Lung (tissue), 12 donors: ENCODE data around the gene RGS3. TPM values are rescaled to one million over a fixed set of nuclear protein-coding genes. Genes with fewer than 3 reads are reported as not detected.

Experiments
- ATAC-seq: fragments of 200-7000 bp; cut with Tn5 transposase; one replicate; pipeline ENCODE4 v1.9.1; 2020; ENCODE audit warnings: moderate number of reproducible peaks; ENCODE audit not compliant: insufficient read depth, low FRiP score
- DNase-seq, 3 donors: peaks; one replicate each; pipeline ENCODE4 v3.0.0-alpha.2; 2013 to 2017
- H3K27ac ChIP-seq, 2 donors: one replicate each; pipeline ENCODE4 v1.5.1; 2013; ENCODE audit warnings: mild to moderate bottlenecking in 2 of 2, moderate library complexity in 2 of 2, control low read depth in 1 of 2, inconsistent platforms in 1 of 2, low read depth in 1 of 2, low read length in 1 of 2
- H3K27me3 ChIP-seq, 3 donors: one replicate each; pipeline ENCODE4 v1.5.1; 2013; ENCODE audit warnings: low read length in 2 of 3; ENCODE audit not compliant: control insufficient read depth in 3 of 3, insufficient read depth in 3 of 3
- H3K36me3 ChIP-seq, 4 donors: one replicate each; pipeline ENCODE4 v1.5.1; 2013; ENCODE audit warnings: low read length in 4 of 4, mild to moderate bottlenecking in 1 of 4, moderate library complexity in 1 of 4; ENCODE audit not compliant: control insufficient read depth in 4 of 4, insufficient read depth in 4 of 4
- H3K4me1 ChIP-seq, 5 donors: one replicate each; pipeline ENCODE4 v1.5.1; 2013; ENCODE audit warnings: low read length in 5 of 5, mild to moderate bottlenecking in 2 of 5, moderate library complexity in 1 of 5; ENCODE audit not compliant: control insufficient read depth in 5 of 5, insufficient read depth in 5 of 5
- H3K4me3 ChIP-seq: one replicate; pipeline ENCODE4 v1.5.1; 2013; ENCODE audit warnings: mild to moderate bottlenecking, control low read depth, moderate library complexity
- H3K9ac ChIP-seq, 2 donors: one replicate each; pipeline ENCODE4 v1.5.1; 2013; ENCODE audit warnings: low read length in 2 of 2, control low read depth in 1 of 2; ENCODE audit not compliant: insufficient read depth in 1 of 2
- H3K9me3 ChIP-seq, 4 donors: one replicate each; pipeline ENCODE4 v1.5.1; 2013; ENCODE audit warnings: low read length in 3 of 4, mild to moderate bottlenecking in 1 of 4, moderate library complexity in 1 of 4; ENCODE audit not compliant: control insufficient read depth in 4 of 4, insufficient read depth in 3 of 4
- WGBS, 2 donors: extraction: QIAGEN DNeasy Blood & Tissue Kit; methylation state at CpG; one replicate each; pipeline ENCODE4 v1.1.7; 2013; 5-methylcytosine and 5-hydroxymethylcytosine counted together
- polyA plus RNA-seq, 2 donors: library from polyadenylated mRNA; stranded (reverse); fragments of 200-250 nt; gene quantifications; one replicate each; pipeline ENCODE4 v1.2.1, GENCODE V29; 2013
- total RNA-seq, 2 donors: library from RNA; depleted of rRNA in 1 of 2; stranded (reverse); fragments of >200 nt in 1 of 2; gene quantifications; one replicate each; pipeline ENCODE4 v1.2.1, GENCODE V29; 2014 to 2021
- TF ChIP-seq, protein P1 (sequence below): IDR thresholded peaks from 2 replicates; pipeline ENCODE4 v1.5.1; 2012; ENCODE audit warnings: mild to moderate bottlenecking; ENCODE audit errors: control extremely low read depth, extremely low read depth
- donor health status: control.
- donor health status: control.
- donor health status: Bipolar disorder and iron deficiency.
- donor health status: healthy.
- donor health status: DM: yes; HTN: yes; CAD: no.

RGS3 gene
- total and polyA plus RNA-seq, 4 donors = 43.0 to 91.8 (median 73.9) TPM

DNA sequence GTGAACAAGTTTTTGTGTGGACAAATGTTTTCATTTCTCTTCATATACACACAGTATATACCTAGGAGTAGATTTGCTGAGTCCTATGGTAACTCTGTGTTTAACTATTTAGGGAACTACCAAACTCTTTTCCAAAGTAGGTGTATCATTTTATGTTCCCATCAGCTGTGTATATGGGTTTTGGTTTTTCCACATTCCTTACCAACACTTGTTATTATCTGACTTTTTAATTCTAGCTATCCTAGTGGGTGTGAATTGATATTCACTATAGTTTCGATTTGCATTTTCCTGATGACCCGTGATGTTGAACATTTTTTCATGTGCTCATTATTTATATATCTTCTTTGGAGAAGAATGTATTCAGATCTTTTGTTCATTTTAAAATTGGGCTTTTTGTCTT, 3.7 kb downstream of the RGS3 start:
- Histone ChIP-seq H3K4me1 (peaks cover 0 to 18% (median 6%) of the 10 kb centered on the region in 5 donors), H3K36me3 (no peaks in the 10 kb centered on the region)
- 94 to 97% methylated on average over 2 of the region's 2 CpGs for WGBS, 2 donors

DNA sequence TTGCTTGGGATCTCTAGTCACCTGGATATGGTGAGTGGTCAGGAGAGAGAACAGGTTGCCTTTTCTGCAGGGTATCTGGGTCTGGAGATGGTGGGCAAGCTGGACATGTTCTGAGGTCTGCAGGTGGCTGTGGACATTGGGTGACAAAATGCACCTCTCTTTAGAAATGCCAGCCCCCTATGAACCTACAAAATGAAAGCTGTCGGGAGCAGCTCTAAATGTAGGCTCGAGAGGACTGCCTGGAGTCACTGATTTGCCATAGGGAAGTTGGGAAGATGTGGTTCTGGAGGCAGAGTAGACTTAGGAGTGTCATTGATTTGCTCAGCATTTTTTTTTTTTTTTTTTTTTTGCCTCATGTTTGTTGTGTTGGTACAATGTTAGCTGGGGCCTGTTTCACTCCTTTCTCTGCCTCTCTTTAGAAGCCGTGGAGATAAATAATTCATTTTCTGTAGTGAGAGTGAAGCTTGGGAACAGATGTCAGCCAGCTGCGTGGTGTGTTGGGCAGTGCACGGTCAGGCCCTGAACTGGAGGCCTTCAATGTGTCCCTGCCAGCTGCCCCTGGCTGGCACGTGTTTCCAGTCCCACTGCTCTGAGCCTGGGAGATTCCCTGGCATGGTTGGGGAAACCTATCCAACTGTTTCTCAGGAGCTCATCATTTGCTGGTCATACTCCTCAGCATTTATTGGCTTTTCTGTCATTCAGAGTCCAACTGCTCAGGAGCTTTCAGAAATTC, 5.4 kb downstream of the RGS3 start:
- Histone ChIP-seq H3K9me3 (no peaks in the 10 kb centered on the region), H3K4me1 (peaks cover 0 to 13% (median 3%) of the 10 kb centered on the region in 5 donors), H3K4me3 (no peak overlapping the region), H3K9ac (no peak overlapping the region), H3K27ac (peak overlapping the region in 1 of 2 donors; percentile 24), H3K36me3 (no peaks in the 10 kb centered on the region), H3K27me3 (peaks cover 0 to 3% (median 0%) of the 10 kb centered on the region in 3 donors)
- DNase-seq = no peak
- ATAC-seq = no peak
- TF ChIP-seq, protein P1, sequence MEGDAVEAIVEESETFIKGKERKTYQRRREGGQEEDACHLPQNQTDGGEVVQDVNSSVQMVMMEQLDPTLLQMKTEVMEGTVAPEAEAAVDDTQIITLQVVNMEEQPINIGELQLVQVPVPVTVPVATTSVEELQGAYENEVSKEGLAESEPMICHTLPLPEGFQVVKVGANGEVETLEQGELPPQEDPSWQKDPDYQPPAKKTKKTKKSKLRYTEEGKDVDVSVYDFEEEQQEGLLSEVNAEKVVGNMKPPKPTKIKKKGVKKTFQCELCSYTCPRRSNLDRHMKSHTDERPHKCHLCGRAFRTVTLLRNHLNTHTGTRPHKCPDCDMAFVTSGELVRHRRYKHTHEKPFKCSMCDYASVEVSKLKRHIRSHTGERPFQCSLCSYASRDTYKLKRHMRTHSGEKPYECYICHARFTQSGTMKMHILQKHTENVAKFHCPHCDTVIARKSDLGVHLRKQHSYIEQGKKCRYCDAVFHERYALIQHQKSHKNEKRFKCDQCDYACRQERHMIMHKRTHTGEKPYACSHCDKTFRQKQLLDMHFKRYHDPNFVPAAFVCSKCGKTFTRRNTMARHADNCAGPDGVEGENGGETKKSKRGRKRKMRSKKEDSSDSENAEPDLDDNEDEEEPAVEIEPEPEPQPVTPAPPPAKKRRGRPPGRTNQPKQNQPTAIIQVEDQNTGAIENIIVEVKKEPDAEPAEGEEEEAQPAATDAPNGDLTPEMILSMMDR = no peak
- WGBS, 2 donors = 80 to 90% methylated on average over 6 of the region's 6 CpGs

More for the DNA sequence above, 3.7 kb downstream of the RGS3 start:
- ATAC-seq (no peak), DNase-seq (no peak)
- Histone ChIP-seq H3K4me3 (no peak overlapping the region), H3K27me3 (peaks cover 0 to 10% (median 0%) of the 10 kb centered on the region in 3 donors), H3K9ac (no peak overlapping the region), H3K27ac (no peak overlapping the region), H3K9me3 (no peaks in the 10 kb centered on the region)
- TF ChIP-seq, protein P1 = no peak

DNA sequence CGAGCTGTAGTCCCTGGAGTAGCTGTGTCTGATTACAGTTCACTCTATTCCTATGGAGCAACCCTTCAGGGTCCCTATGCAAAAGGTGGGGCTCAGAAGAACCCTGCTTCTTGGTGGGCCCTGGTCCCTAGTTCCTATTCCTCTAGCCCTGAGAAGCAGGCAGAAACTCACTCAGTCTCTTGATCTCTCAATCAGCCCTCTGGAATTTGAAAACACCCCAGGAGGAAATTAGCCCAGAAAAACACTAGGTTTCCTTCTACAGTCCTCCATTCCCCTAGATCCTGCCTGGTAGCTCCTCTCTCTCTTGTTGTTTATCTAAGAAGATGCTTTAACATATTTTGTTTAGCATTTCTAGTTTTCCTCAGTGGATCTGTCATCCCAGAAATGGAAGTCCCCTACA, 7.6 kb downstream of the RGS3 start:
- 69 to 79% methylated on average over 1 of the region's 1 CpG for WGBS, 2 donors
- DNase-seq (no peak), ATAC-seq (no peak)
- Histone ChIP-seq H3K9me3 (no peaks in the 10 kb centered on the region), H3K9ac (no peak overlapping the region), H3K27me3 (no peaks in the 10 kb centered on the region), H3K36me3 (no peaks in the 10 kb centered on the region), H3K4me1 (peaks cover 0 to 3% (median 1%) of the 10 kb centered on the region in 5 donors), H3K27ac (no peak overlapping the region), H3K4me3 (no peak overlapping the region)
- TF ChIP-seq, protein P1 = no peak
